CD4-positive, alpha-beta memory T cell (primary cell): ENCODE data around the gene RUBCNL. TPM values are rescaled to one million over a fixed set of nuclear protein-coding genes. Genes with fewer than 3 reads are reported as not detected.

Experiments used
- CTCF ChIA-PET: fragments of 350-600 bp; sonication (Branson Sonifier 250); formaldehyde crosslinking; loops from one replicate; lab custom pipeline; 2021; ENCODE audit warnings: inconsistent platforms; ENCODE audit not compliant: partially characterized antibody; lab: Charles Lee
- POLR2A ChIA-PET: fragments of 350-600 bp; sonication (Branson Sonifier 250); formaldehyde crosslinking; loops from one replicate; lab custom pipeline; 2021; ENCODE audit not compliant: partially characterized antibody; lab: Charles Lee
- DNase-seq, 5 donors: peaks; one replicate each; pipeline versions ENCODE4 v3.0.0 to v3.0.0-alpha.2; 2020 to 2022; ENCODE audit warnings: mixed read lengths in 1 of 5
- H3K27ac ChIP-seq: one replicate; pipeline ENCODE4 v1.7.0; 2013; ENCODE audit warnings: low read depth, low read length
- H3K27me3 ChIP-seq: 2 replicates; pipeline ENCODE4 v1.7.0; 2013; ENCODE audit warnings: mild to moderate bottlenecking, low read length, moderate library complexity; ENCODE audit not compliant: insufficient read depth
- H3K36me3 ChIP-seq: 2 replicates; pipeline ENCODE4 v1.7.0; 2013; ENCODE audit warnings: mild to moderate bottlenecking, low read length, moderate library complexity; ENCODE audit not compliant: insufficient read depth
- H3K4me1 ChIP-seq: 2 replicates; pipeline ENCODE4 v1.7.0; 2013; ENCODE audit warnings: mild to moderate bottlenecking, low read length, moderate library complexity; ENCODE audit not compliant: insufficient read depth
- H3K4me3 ChIP-seq, 2 donors: one replicate each; pipeline ENCODE4 v1.7.0; 2013; ENCODE audit warnings: low read length in 2 of 2, mild to moderate bottlenecking in 1 of 2
- H3K9me3 ChIP-seq, 2 donors: one replicate each; pipeline ENCODE4 v1.7.0; 2013; ENCODE audit warnings: low read length in 2 of 2, control low read depth in 1 of 2; ENCODE audit not compliant: control insufficient read depth in 1 of 2
- H3K27ac Mint-ChIP-seq, 7 donors: one replicate each; pipeline ENCODE4 v1.8.0; 2020 to 2021; ENCODE audit warnings: mixed read lengths in 7 of 7, mild to moderate bottlenecking in 6 of 7, inconsistent platforms in 3 of 7, moderate library complexity in 3 of 7
- H3K27me3 Mint-ChIP-seq, 2 donors: one replicate each; pipeline ENCODE4 v1.8.0; 2020 to 2021; ENCODE audit warnings: mixed read lengths in 2 of 2
- H3K36me3 Mint-ChIP-seq, 2 donors: one replicate each; pipeline ENCODE4 v1.8.0; 2020 to 2021; ENCODE audit warnings: mixed read lengths in 2 of 2, inconsistent platforms in 1 of 2, mild to moderate bottlenecking in 1 of 2
- H3K4me1 Mint-ChIP-seq, 4 donors: one replicate each; pipeline ENCODE4 v1.8.0; 2020 to 2021; ENCODE audit warnings: mixed read lengths in 4 of 4, mild to moderate bottlenecking in 1 of 4
- H3K4me3 Mint-ChIP-seq, 8 donors: one replicate each; pipeline ENCODE4 v1.8.0; 2020 to 2021; ENCODE audit warnings: mixed read lengths in 8 of 8, mild to moderate bottlenecking in 7 of 8, moderate library complexity in 6 of 8, inconsistent platforms in 3 of 8
- H3K9me3 Mint-ChIP-seq, 8 donors: one replicate each; pipeline ENCODE4 v1.8.0; 2020 to 2021; ENCODE audit warnings: mixed read lengths in 8 of 8, mild to moderate bottlenecking in 5 of 8, inconsistent platforms in 3 of 8, moderate library complexity in 1 of 8
- intact Hi-C: fragments of 100-400 bp; cut with micrococcal nuclease; formaldehyde crosslinking; loops from one replicate; pipeline ENCODE4 v1.15.1; 2023
- polyA plus RNA-seq, 2 donors: library from polyadenylated mRNA; unstranded; fragments of 300-500 nt; fragmentation: Illumina TruSeq; gene quantifications; one replicate each; pipeline ENCODE4 v1.2.3, GENCODE V29; 2021
- total RNA-seq, 2 experiments: library from RNA; stranded (reverse); gene quantifications; one replicate each; pipeline ENCODE4 v1.2.3, GENCODE V29; 2021

RUBCNL gene
- total and polyA plus RNA-seq, 4 experiments from 2014 or later, result 0.30 to 0.60 TPM; not detected in 2

GRCh38 chr13:46315491-46316075, 71.5 kb downstream of the RUBCNL start:
- Mint-ChIP-seq H3K4me3 (peak overlapping the region in 1 of 8 donors; percentile 41), H3K27ac (peak overlapping the region in 1 of 7 donors; percentile 15), H3K9me3 (peaks cover 0 to 2% (median 0%) of the 10 kb centered on the region in 8 donors), H3K4me1 (peaks cover 6 to 26% (median 9%) of the 10 kb centered on the region in 4 donors), H3K36me3 (peaks cover 0 to 17% of the 10 kb centered on the region in 2 donors), H3K27me3 (no peaks in the 10 kb centered on the region)
- DNase-seq, result no peak
- Histone ChIP-seq H3K36me3 (no peaks in the 10 kb centered on the region), H3K27ac (no peak overlapping the region), H3K4me1 (peaks cover 13% of the 10 kb centered on the region), H3K4me3 (no peak overlapping the region), H3K9me3 (no peaks in the 10 kb centered on the region), H3K27me3 (no peaks in the 10 kb centered on the region)
- intact Hi-C loops, result no loop called here
- POLR2A ChIA-PET, result interaction anchor here (0.6 to 1.0 kb wide), 3 partner anchors 19 to 137 kb away, joined by 3 read pairs; no protein-coding TSS in a partner anchor
- CTCF ChIA-PET, result interaction anchor here (13.9 kb wide), 1 partner anchor 24 kb away, joined by 166 read pairs; no protein-coding TSS in a partner anchor

- H3K4me1 Mint-ChIP-seq, result peaks cover 6 to 25% (median 8%) of the 10 kb centered on the region in 4 donors
- CTCF ChIA-PET, result interaction anchor here (13.9 kb wide), 1 partner anchor 23 kb away, joined by 166 read pairs; no protein-coding TSS in a partner anchor
Observed at GRCh38 chr13:46315036-46315435, 72.0 kb downstream of the RUBCNL start.

GRCh38 chr13:46314587-46314986, 72.5 kb downstream of the RUBCNL start:
- Mint-ChIP-seq H3K36me3 (peaks cover 0 to 17% of the 10 kb centered on the region in 2 donors), H3K27ac (peak overlapping the region in 1 of 7 donors; percentile 49), H3K9me3 (peaks cover 0 to 5% (median 0%) of the 10 kb centered on the region in 8 donors), H3K27me3 (peaks cover 0 to under 1% of the 10 kb centered on the region in 2 donors), H3K4me3 (no peak overlapping the region), H3K4me1 (peaks cover 6 to 25% (median 8%) of the 10 kb centered on the region in 4 donors)
- Histone ChIP-seq H3K27ac (no peak overlapping the region), H3K36me3 (no peaks in the 10 kb centered on the region), H3K4me3 (no peak overlapping the region), H3K27me3 (no peaks in the 10 kb centered on the region), H3K4me1 (peaks cover 11% of the 10 kb centered on the region), H3K9me3 (no peaks in the 10 kb centered on the region)
- intact Hi-C loops, result no loop called here
- ChIA-PET POLR2A (interaction anchor here (0.6 to 1.7 kb wide), 3 partner anchors 18 to 136 kb away, joined by 3 to 19 read pairs (median 3); no protein-coding TSS in a partner anchor), CTCF (interaction anchor here (1.4 to 13.9 kb wide), 2 partner anchors 23 to 188 kb away, joined by 3 to 166 read pairs; no protein-coding TSS in a partner anchor)
- no peak for DNase-seq

More at GRCh38 chr13:46315036-46315435, 72.0 kb downstream of the RUBCNL start:
- Mint-ChIP-seq H3K27ac (no peak overlapping the region), H3K9me3 (peaks cover 0 to 2% (median 0%) of the 10 kb centered on the region in 8 donors), H3K4me3 (no peak overlapping the region), H3K36me3 (peaks cover 0 to 17% of the 10 kb centered on the region in 2 donors), H3K27me3 (no peaks in the 10 kb centered on the region)
- H3K9me3 ChIP-seq, result no peaks in the 10 kb centered on the region
- intact Hi-C loops, result no loop called here
- DNase-seq, result no peak
- H3K27ac ChIP-seq, result no peak overlapping the region
- H3K27me3 ChIP-seq, result no peaks in the 10 kb centered on the region
- H3K4me3 ChIP-seq, result no peak overlapping the region
- no peaks in the 10 kb centered on the region for H3K36me3 ChIP-seq
- POLR2A ChIA-PET, result interaction anchor here (0.6 to 1.0 kb wide), 2 partner anchors 18 to 136 kb away, joined by 3 read pairs; no protein-coding TSS in a partner anchor
- H3K4me1 ChIP-seq, result peaks cover 11% of the 10 kb centered on the region

- Histone ChIP-seq H3K36me3 (no peaks in the 10 kb centered on the region), H3K4me3 (no peak overlapping the region), H3K27me3 (no peaks in the 10 kb centered on the region), H3K4me1 (peaks cover 11% of the 10 kb centered on the region), H3K27ac (no peak overlapping the region), H3K9me3 (no peaks in the 10 kb centered on the region)
- peaks cover 0 to 21% of the 10 kb centered on the region in 2 donors for H3K36me3 Mint-ChIP-seq
- ChIA-PET POLR2A (interaction anchor here (0.8 to 1.7 kb wide), 3 partner anchors 10 to 145 kb away, joined by 3 to 19 read pairs (median 3); no protein-coding TSS in a partner anchor), CTCF (interaction anchor here (0.6 to 13.9 kb wide), 4 partner anchors 8 to 187 kb away, joined by 3 to 166 read pairs (median 4); no protein-coding TSS in a partner anchor)
- peaks cover 6 to 19% (median 8%) of the 10 kb centered on the region in 4 donors for H3K4me1 Mint-ChIP-seq
- peak overlapping the region; percentile 9 to 92 (median 83) for H3K27ac Mint-ChIP-seq
- peaks cover 0 to 4% of the 10 kb centered on the region in 2 donors for H3K27me3 Mint-ChIP-seq
- H3K4me3 Mint-ChIP-seq, result peak overlapping the region; percentile 12 to 83 (median 74)
- DNase-seq, result peak in 1 of 5 donors; percentile 9
- intact Hi-C loops, result no loop called here
- peaks cover 0 to 5% (median 0%) of the 10 kb centered on the region in 8 donors for H3K9me3 Mint-ChIP-seq
Observed at GRCh38 chr13:46313432-46314257, 73.4 kb downstream of the RUBCNL start.

GRCh38 chr13:46313024-46313423, 74.0 kb downstream of the RUBCNL start:
- H3K4me3 Mint-ChIP-seq, result no peak overlapping the region
- Histone ChIP-seq H3K4me3 (no peak overlapping the region), H3K27ac (no peak overlapping the region), H3K27me3 (no peaks in the 10 kb centered on the region), H3K4me1 (peaks cover 11% of the 10 kb centered on the region), H3K9me3 (no peaks in the 10 kb centered on the region), H3K36me3 (no peaks in the 10 kb centered on the region)
- peaks cover 0 to 21% of the 10 kb centered on the region in 2 donors for H3K36me3 Mint-ChIP-seq
- peaks cover 6 to 17% (median 8%) of the 10 kb centered on the region in 4 donors for H3K4me1 Mint-ChIP-seq
- peaks cover 0 to 4% of the 10 kb centered on the region in 2 donors for H3K27me3 Mint-ChIP-seq
- no peak for DNase-seq
- ChIA-PET CTCF (interaction anchor here (1.2 to 13.9 kb wide), 3 partner anchors 8 to 186 kb away, joined by 3 to 166 read pairs (median 4); no protein-coding TSS in a partner anchor), POLR2A (interaction anchor here (0.8 to 1.7 kb wide), 3 partner anchors 9 to 144 kb away, joined by 3 to 19 read pairs (median 3); no protein-coding TSS in a partner anchor)
- peak overlapping the region in 2 of 7 donors; percentile 21 to 46 for H3K27ac Mint-ChIP-seq
- H3K9me3 Mint-ChIP-seq, result peaks cover 0 to 5% (median 0%) of the 10 kb centered on the region in 8 donors
- intact Hi-C loops, result no loop called here

- Histone ChIP-seq H3K36me3 (no peaks in the 10 kb centered on the region), H3K27ac (no peak overlapping the region), H3K9me3 (no peaks in the 10 kb centered on the region), H3K4me1 (peaks cover 11% of the 10 kb centered on the region), H3K27me3 (no peaks in the 10 kb centered on the region), H3K4me3 (no peak overlapping the region)
- Mint-ChIP-seq H3K36me3 (peaks cover 0 to 21% of the 10 kb centered on the region in 2 donors), H3K27me3 (peaks cover 0 to 4% of the 10 kb centered on the region in 2 donors), H3K27ac (no peak overlapping the region), H3K4me3 (no peak overlapping the region), H3K9me3 (peaks cover 0 to 5% (median 0%) of the 10 kb centered on the region in 8 donors), H3K4me1 (peaks cover 6 to 10% (median 8%) of the 10 kb centered on the region in 4 donors)
- POLR2A ChIA-PET, result interaction anchor here (1.9 kb wide), 1 partner anchor 15 kb away, joined by 5 read pairs; no protein-coding TSS in a partner anchor
- intact Hi-C loops, result no loop called here
- no peak for DNase-seq
- CTCF ChIA-PET, result interaction anchor here (1.1 to 1.6 kb wide), 2 partner anchors 10 to 15 kb away, joined by 3 to 8 read pairs; no protein-coding TSS in a partner anchor
Observed at GRCh38 chr13:46311217-46311616, 75.8 kb downstream of the RUBCNL start.
